Nephron (organoid): ENCODE data around the gene FOXN3.

Experiments used
- H3K27ac Mint-ChIP-seq, 3 experiments: 2 replicates each; pipeline ENCODE4 v1.8.0; 2020; ENCODE audit warnings: mixed read lengths in 3 of 3, mild to moderate bottlenecking in 2 of 3, moderate library complexity in 1 of 3
- H3K27me3 Mint-ChIP-seq: 2 replicates; pipeline ENCODE4 v1.8.0; 2021; ENCODE audit warnings: low read depth, mild to moderate bottlenecking, moderate library complexity, mixed read lengths
- H3K36me3 Mint-ChIP-seq: 2 replicates; pipeline ENCODE4 v1.8.0; 2020; ENCODE audit warnings: low read depth, mixed read lengths
- H3K4me1 Mint-ChIP-seq: 2 replicates; pipeline ENCODE4 v1.8.0; 2020; ENCODE audit warnings: mixed read lengths
- H3K4me3 Mint-ChIP-seq, 3 experiments: 2 replicates each; pipeline ENCODE4 v1.8.0; 2020; ENCODE audit warnings: mild to moderate bottlenecking in 3 of 3, mixed read lengths in 3 of 3, moderate library complexity in 2 of 3
- H3K9me3 Mint-ChIP-seq: 2 replicates; pipeline ENCODE4 v1.8.0; 2020; ENCODE audit warnings: mixed read lengths
- CTCF ChIP-seq, 3 experiments: fragments of 200-600 bp; sonication (generic); IDR thresholded peaks; one replicate each; pipeline ENCODE4 v1.5.0; 2021; ENCODE audit warnings: antibody characterized with exemption in 3 of 3; ENCODE audit not compliant: unreplicated experiment in 3 of 3

FOXN3 gene

GRCh38 chr14:89331398-89331797 is 85.6 kb downstream of the FOXN3 start:
- H3K4me1 Mint-ChIP-seq = no peaks in the 10 kb centered on the region
- H3K36me3 Mint-ChIP-seq = peaks cover 4% of the 10 kb centered on the region
- no peak overlapping the region for H3K27ac Mint-ChIP-seq
- H3K27me3 Mint-ChIP-seq = peaks cover 3% of the 10 kb centered on the region
- H3K9me3 Mint-ChIP-seq = no peaks in the 10 kb centered on the region
- no peak overlapping the region for H3K4me3 Mint-ChIP-seq
- TF ChIP-seq CTCF (IDR thresholded peaks at IDR 0.05; ENCODE audit: unreplicated experiment in 3 of 3) = no peak

DNA sequence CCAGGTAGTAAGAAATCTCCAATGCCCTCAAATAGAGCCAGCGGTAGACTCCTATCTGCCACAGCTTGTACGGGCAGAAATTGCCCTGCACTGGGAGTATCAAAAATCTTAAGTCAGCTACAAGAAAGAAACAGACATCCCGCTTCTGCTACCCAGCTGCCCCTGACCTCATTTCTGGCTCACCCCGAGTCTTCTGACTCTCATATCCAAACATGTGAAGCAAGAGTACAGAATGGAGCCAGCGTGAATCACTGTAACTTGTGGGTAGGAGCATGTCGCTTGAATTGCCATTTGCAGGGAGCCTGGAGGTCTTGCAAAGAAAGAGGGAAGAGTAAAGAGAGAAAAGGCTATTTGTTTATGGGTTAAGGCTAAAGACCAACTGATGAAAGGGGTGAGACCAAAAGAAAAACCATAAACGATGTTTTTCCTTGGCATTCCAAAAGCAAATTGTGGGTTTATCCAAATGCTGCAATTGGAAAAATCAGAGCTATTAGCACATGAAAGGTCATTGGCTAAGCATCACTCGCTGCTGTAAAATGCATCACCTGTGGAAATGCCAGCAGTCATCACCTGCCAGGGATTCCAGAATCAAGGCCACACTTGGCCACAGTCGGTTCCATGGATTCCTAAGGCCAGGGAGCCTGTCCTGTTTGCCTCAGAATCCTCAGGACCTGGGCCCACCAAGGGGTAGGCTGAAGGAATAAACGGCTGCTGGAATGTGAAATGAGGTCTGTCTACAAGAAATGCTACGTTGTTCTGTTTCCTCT is 86.6 kb downstream of the FOXN3 start:
- no peak for TF ChIP-seq CTCF (IDR thresholded peaks at IDR 0.05; ENCODE audit: unreplicated experiment in 3 of 3)
- Mint-ChIP-seq H3K4me3 (no peak overlapping the region), H3K36me3 (peaks cover 11% of the 10 kb centered on the region), H3K4me1 (no peaks in the 10 kb centered on the region), H3K27me3 (no peaks in the 10 kb centered on the region), H3K27ac (no peak overlapping the region), H3K9me3 (no peaks in the 10 kb centered on the region)

GRCh38 chr14:89327771-89328212 is 89.2 kb downstream of the FOXN3 start:
- Mint-ChIP-seq H3K9me3 (no peaks in the 10 kb centered on the region), H3K4me1 (no peaks in the 10 kb centered on the region), H3K36me3 (peaks cover 10% of the 10 kb centered on the region), H3K27me3 (no peaks in the 10 kb centered on the region), H3K4me3 (no peak overlapping the region), H3K27ac (no peak overlapping the region)
- no peak for TF ChIP-seq CTCF (IDR thresholded peaks at IDR 0.05; ENCODE audit: unreplicated experiment in 3 of 3)

- peaks cover 10% of the 10 kb centered on the region for H3K4me1 Mint-ChIP-seq
- H3K9me3 Mint-ChIP-seq = no peaks in the 10 kb centered on the region
- H3K36me3 Mint-ChIP-seq = peaks cover 20% of the 10 kb centered on the region
- no peaks in the 10 kb centered on the region for H3K27me3 Mint-ChIP-seq
- no peak overlapping the region for H3K27ac Mint-ChIP-seq
- H3K4me3 Mint-ChIP-seq = no peak overlapping the region
- no peak for TF ChIP-seq CTCF (IDR thresholded peaks at IDR 0.05; ENCODE audit: unreplicated experiment in 3 of 3)
These were observed 91.1 kb downstream of the FOXN3 start for GRCh38 chr14:89325959-89326358.

- Mint-ChIP-seq H3K27me3 (no peaks in the 10 kb centered on the region), H3K27ac (no peak overlapping the region), H3K4me1 (peaks cover 14% of the 10 kb centered on the region), H3K9me3 (no peaks in the 10 kb centered on the region), H3K36me3 (peaks cover 20% of the 10 kb centered on the region), H3K4me3 (no peak overlapping the region)
- no peak for TF ChIP-seq CTCF (IDR thresholded peaks at IDR 0.05; ENCODE audit: unreplicated experiment in 3 of 3)
These were observed 91.6 kb downstream of the FOXN3 start for GRCh38 chr14:89325299-89325883.
